ENCODE measurements around the gene CSGALNACT2.

The CSGALNACT2 gene

GRCh38 chr10:43194266-43194665 is 56.0 kb downstream of the CSGALNACT2 start:
- TF ChIP-seq CTCF (IDR thresholded peaks at IDR 0.05; ENCODE audit: insufficient read depth, low read length, poor library complexity, severe bottlenecking): no peak
- no peak for DNase-seq (ENCODE audit: extremely low read depth, insufficient read length)
- Histone ChIP-seq H3K4me3 (replicated peaks; ENCODE audit: low read depth, low read length) (no peak overlapping the region), H3K36me3 (ENCODE audit: control insufficient read depth, insufficient read depth, low read length) (no peaks in the 10 kb centered on the region), H3K27me3 (replicated peaks; ENCODE audit: control insufficient read depth, insufficient read depth, low read length) (no peaks in the 10 kb centered on the region; the same call in 1 of the 2 replicates)

DNA sequence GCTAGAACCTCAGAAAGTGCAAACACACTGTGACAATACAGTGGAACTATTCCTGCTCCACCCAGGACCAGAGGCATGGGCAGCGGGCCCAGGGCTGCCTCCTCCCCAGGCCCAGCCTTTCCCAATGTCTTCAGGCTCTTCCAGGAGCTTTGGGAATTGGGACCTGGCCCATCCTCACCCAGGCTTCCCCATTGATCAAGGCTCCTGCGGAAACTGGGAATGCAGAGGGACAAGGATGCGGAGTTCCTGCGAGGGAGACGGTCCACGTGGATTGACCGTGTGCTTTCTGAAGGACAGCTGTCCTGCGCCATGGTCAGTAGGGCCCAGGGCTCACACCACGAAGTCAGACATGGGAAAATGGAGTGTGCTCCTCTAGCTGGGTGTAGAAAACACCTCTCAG is 56.6 kb downstream of the CSGALNACT2 start:
- TF ChIP-seq CTCF (IDR thresholded peaks at IDR 0.05; ENCODE audit: insufficient read depth, low read length, poor library complexity, severe bottlenecking): no peak
- no peak for DNase-seq (ENCODE audit: extremely low read depth, insufficient read length)
- H3K27me3 ChIP-seq (replicated peaks; ENCODE audit: control insufficient read depth, insufficient read depth, low read length): no peaks in the 10 kb centered on the region; the same call in 1 of the 2 replicates
- H3K36me3 ChIP-seq (ENCODE audit: control insufficient read depth, insufficient read depth, low read length): no peaks in the 10 kb centered on the region
- H3K4me3 ChIP-seq (replicated peaks; ENCODE audit: low read depth, low read length): no peak overlapping the region

GRCh38 chr10:43195557-43195956 is 57.3 kb downstream of the CSGALNACT2 start:
- H3K36me3 ChIP-seq (ENCODE audit: control insufficient read depth, insufficient read depth, low read length): no peaks in the 10 kb centered on the region
- no peak for DNase-seq (ENCODE audit: extremely low read depth, insufficient read length)
- H3K4me3 ChIP-seq (replicated peaks; ENCODE audit: low read depth, low read length): no peak overlapping the region
- H3K27me3 ChIP-seq (replicated peaks; ENCODE audit: control insufficient read depth, insufficient read depth, low read length): no peaks in the 10 kb centered on the region; the same call in 1 of the 2 replicates
- no peak for TF ChIP-seq CTCF (IDR thresholded peaks at IDR 0.05; ENCODE audit: insufficient read depth, low read length, poor library complexity, severe bottlenecking)

- Histone ChIP-seq H3K4me3 (replicated peaks; ENCODE audit: low read depth, low read length) (no peak overlapping the region), H3K36me3 (ENCODE audit: control insufficient read depth, insufficient read depth, low read length) (no peaks in the 10 kb centered on the region), H3K27me3 (replicated peaks; ENCODE audit: control insufficient read depth, insufficient read depth, low read length) (no peaks in the 10 kb centered on the region; the same call in 1 of the 2 replicates)
- TF ChIP-seq CTCF (IDR thresholded peaks at IDR 0.05; ENCODE audit: insufficient read depth, low read length, poor library complexity, severe bottlenecking): no peak
- no peak for DNase-seq (ENCODE audit: extremely low read depth, insufficient read length)
Measured at GRCh38 chr10:43196131-43196980, 58.1 kb downstream of the CSGALNACT2 start.

- Histone ChIP-seq H3K4me3 (replicated peaks; ENCODE audit: low read depth, low read length) (no peak overlapping the region), H3K27me3 (replicated peaks; ENCODE audit: control insufficient read depth, insufficient read depth, low read length) (no peaks in the 10 kb centered on the region; the same call in 1 of the 2 replicates), H3K36me3 (ENCODE audit: control insufficient read depth, insufficient read depth, low read length) (no peaks in the 10 kb centered on the region)
- TF ChIP-seq CTCF (IDR thresholded peaks at IDR 0.05; ENCODE audit: insufficient read depth, low read length, poor library complexity, severe bottlenecking): peak; percentile 3
- DNase-seq (ENCODE audit: extremely low read depth, insufficient read length): no peak
Measured at GRCh38 chr10:43196981-43197833, 59.0 kb downstream of the CSGALNACT2 start.

Measured in GM06990 (cell line).